ENCODE results near the gene CORO2B.

Gene CORO2B

DNA sequence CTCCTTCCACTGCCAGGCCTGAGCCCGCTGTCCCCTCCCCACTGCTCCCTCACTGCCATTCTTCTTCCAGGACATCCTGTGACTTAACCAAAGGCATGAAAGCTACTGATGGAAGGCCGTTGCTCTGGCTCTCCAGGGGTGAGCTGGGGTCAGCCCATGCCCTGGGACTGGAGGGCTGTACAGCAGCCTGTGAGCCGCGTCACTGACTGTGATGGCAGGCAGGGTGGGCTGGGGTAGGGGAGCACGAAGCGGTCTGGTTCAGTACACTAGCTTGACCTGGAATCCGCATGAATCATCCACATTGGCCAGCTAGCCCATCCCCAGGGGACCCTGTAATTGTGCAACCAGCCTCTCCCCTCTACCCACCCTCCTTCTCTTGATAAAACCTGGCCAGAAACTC is 30.8 kb downstream of the CORO2B start:
- TF ChIP-seq CTCF (IDR thresholded peaks at IDR 0.05; ENCODE audit: borderline replicate concordance, control extremely low read depth, extremely low read depth, insufficient read depth, missing control alignments), result no peak
- in situ Hi-C loops (cut with MboI; ENCODE audit: low sequenced_read_pairs, unreplicated experiment), result no loop called here

DNA sequence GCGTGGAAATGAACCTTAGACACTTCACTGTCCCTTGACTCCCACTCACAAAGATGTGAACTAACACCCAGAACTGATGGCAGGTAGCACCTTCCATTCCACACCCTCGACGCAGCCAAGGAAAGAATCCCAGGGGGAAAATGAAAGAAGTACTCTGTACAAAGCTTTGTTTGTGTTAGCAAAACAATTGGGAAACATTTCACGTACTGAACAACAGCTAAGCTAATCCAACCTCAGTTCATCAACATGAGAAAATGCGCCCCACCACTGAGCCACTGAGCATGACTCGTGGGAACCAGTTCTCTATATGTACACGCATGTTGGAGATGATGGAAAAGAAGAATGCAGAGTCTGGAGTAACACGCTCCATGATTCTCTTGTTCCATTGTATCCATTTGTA is 32.0 kb downstream of the CORO2B start:
- no peak for DNase-seq (ENCODE audit: low spot score)
- in situ Hi-C loops (cut with MboI; ENCODE audit: low sequenced_read_pairs, unreplicated experiment), result no loop called here
- TF ChIP-seq CTCF (IDR thresholded peaks at IDR 0.05; ENCODE audit: borderline replicate concordance, control extremely low read depth, extremely low read depth, insufficient read depth, missing control alignments), result no peak

More for the DNA sequence above, 30.8 kb downstream of the CORO2B start:
- no peak for DNase-seq (ENCODE audit: low spot score)

DNA sequence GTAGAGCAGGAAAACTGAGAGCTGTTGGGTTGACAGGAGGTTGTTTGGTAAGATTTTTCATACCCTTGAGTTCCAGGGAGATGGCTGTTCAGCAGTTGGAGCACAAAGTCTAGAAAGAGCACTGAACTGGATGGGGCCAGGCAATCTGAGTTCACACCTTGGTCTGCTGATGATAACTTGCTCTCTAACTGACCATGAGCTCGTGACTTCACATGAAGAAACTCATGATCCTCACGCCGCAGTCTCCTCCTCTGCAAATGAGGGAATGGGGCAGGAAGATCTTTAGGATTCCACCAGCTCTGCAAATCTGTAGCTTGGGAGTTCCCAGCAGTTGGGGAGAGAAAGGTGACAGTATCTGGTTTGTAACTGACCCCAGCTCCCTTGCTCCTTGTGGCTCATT is 33.7 kb downstream of the CORO2B start:
- in situ Hi-C loops (cut with MboI; ENCODE audit: low sequenced_read_pairs, unreplicated experiment), result no loop called here
- TF ChIP-seq CTCF (IDR thresholded peaks at IDR 0.05; ENCODE audit: borderline replicate concordance, control extremely low read depth, extremely low read depth, insufficient read depth, missing control alignments), result no peak

DNA sequence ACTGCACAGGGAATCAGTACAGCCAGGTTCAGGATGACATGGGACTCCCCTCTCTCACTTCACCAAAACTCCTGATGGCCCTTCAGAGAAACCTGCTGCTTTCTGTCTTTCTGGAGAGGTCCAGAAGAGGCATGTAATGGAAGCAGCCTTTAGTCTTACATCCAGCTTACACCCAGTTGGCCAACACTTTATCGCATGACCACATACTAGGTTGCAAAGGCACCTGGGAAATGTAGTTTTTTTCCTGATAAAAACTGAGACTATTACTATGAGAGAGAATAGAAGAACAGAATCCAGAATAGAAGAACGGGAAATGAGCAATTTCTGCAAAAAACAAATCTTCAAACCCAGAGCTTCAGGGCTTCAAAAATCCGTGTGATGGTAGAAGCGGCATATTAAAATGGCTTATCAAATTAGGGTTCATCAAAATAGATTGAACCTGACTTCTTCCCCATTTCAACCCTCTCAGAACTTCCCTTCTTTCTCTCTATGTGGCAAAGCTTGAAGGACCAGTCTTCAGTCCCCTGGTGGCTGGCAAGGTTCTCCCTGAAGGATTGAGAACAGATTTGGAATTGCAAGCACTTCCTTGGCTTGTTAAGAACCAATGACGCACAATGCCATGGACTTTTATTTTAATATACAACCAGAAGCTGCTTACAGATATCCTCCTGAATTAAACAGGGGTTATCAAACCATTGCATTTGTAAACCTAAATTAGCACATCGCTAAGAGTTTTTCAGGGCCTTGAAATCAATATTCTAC is 34.4 kb downstream of the CORO2B start:
- in situ Hi-C loops (cut with MboI; ENCODE audit: low sequenced_read_pairs, unreplicated experiment), result no loop called here
- TF ChIP-seq CTCF (IDR thresholded peaks at IDR 0.05; ENCODE audit: borderline replicate concordance, control extremely low read depth, extremely low read depth, insufficient read depth, missing control alignments), result no peak
- DNase-seq (ENCODE audit: low spot score), result no peak

More for the DNA sequence above, 33.7 kb downstream of the CORO2B start:
- no peak for DNase-seq (ENCODE audit: low spot score)

DNA sequence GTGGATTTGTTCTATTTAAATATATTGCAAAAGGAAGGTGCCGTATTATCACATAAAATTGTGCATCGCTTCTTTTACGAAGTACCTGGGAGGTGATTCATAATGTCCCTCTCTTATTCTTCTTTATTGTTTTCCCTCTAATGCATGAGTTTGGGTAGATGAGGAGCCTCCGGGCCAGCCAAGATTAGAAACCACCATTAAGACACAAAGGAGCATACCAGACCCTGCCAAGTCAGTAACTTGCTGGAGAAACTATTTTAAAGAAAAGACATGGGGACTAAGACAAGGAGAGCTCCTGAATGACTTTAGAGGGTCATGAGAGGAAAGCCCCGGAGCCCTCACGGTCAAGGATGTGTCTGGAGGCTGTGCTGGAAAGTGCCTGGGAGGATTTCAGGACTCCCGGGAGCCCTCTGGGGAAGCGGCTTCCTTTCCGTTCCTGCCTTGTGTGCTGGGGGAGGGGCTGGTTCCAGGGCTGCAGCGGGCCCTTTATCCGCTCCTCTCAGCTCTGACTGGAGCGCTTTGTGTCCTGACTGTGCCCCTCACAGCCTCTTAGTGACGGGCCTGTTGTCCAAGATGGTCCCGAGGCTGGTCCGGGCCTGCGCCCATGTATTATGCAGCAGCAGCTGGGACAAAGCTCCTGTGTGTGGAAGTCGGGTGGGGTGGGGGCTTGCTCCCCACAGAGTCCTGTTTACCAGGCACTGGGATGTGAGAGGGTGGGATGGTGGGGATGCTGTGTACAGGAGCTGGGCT is 35.7 kb downstream of the CORO2B start:
- in situ Hi-C loops (cut with MboI; ENCODE audit: low sequenced_read_pairs, unreplicated experiment), result no loop called here
- DNase-seq (ENCODE audit: low spot score), result no peak
- TF ChIP-seq CTCF (IDR thresholded peaks at IDR 0.05; ENCODE audit: borderline replicate concordance, control extremely low read depth, extremely low read depth, insufficient read depth, missing control alignments), result no peak

GRCh38 chr15:68615301-68615700 is 36.5 kb downstream of the CORO2B start:
- no peak for DNase-seq (ENCODE audit: low spot score)
- TF ChIP-seq CTCF (IDR thresholded peaks at IDR 0.05; ENCODE audit: borderline replicate concordance, control extremely low read depth, extremely low read depth, insufficient read depth, missing control alignments), result no peak
- in situ Hi-C loops (cut with MboI; ENCODE audit: low sequenced_read_pairs, unreplicated experiment), result no loop called here
